ENCODE results near the gene RNASET2. TPM values are rescaled to one million over a fixed set of nuclear protein-coding genes. Genes with fewer than 3 reads are reported as not detected.

Gene RNASET2
- total and polyA plus RNA-seq, 3 donors from 2014 or later = 44.5 to 56.1 (median 50.2) TPM

- TF ChIP-seq CTCF (IDR thresholded peaks at IDR 0.05) = no peak
- no peak for TF ChIP-seq POLR2A (IDR thresholded peaks at IDR 0.05)
- WGBS, 2 donors = 91 to 98% methylated on average over 3 of the region's 3 CpGs
- Histone ChIP-seq H3K4me1 (no peaks in the 10 kb centered on the region), H3K27me3 (no peaks in the 10 kb centered on the region), H3K27ac (no peak overlapping the region), H3K4me3 (no peak overlapping the region), H3K9me3 (no peaks in the 10 kb centered on the region), H3K36me3 (ENCODE audit: low read depth, missing control alignments) (no peaks in the 10 kb centered on the region)
- no peak for DNase-seq
- intact Hi-C loops (cut with DNase I; ENCODE audit: low total_unique reads) = no loop called here
These were observed 24.4 kb upstream of the RNASET2 start for GRCh38 chr6:166980738-166981137.

DNA sequence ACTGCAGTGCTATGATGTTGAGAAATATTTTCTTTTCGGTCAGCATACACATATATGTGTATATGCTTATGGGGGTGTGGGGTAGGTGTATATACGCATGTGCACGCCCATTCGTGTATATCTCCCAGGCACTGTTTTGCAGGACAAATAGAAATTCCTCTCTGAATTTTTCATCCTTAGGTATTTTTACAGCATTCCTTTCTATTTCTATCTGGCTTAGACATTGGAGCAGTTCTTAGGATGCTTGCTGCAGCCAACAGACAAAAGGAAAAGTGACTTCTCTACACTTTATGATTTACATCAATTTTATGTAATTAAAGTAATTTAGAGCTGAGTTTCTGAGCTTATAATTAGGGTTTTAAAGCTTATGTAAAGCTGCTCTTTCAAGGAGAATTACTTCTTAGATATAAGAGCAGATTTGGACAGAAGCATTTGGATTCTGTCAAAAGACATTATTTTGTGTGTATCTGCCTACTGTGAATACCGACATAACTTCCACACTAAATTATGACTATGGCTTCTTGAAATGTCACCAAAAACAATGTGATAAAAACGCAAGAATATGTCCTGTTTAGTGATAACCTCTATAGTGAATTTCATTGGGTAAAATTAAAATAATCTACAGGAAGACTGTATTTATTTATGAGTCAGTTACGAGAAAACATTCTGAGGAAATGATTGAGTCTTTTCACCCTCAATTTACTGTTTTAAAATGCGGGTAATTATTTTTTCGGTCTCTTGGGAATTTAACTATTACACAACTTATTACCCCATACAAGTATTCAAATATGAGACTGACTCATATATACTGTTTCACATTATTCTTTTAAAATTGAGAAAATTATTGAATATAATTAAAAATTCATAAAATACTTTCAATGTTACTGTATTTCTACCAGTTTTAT, 21.5 kb upstream of the RNASET2 start:
- Histone ChIP-seq H3K27me3 (no peaks in the 10 kb centered on the region), H3K9me3 (no peaks in the 10 kb centered on the region), H3K27ac (no peak overlapping the region), H3K4me1 (no peaks in the 10 kb centered on the region), H3K4me3 (no peak overlapping the region), H3K36me3 (ENCODE audit: low read depth, missing control alignments) (no peaks in the 10 kb centered on the region)
- 77 to 78% methylated on average over 9 of the region's 9 CpGs for WGBS, 2 donors
- DNase-seq = no peak
- intact Hi-C loops (cut with DNase I; ENCODE audit: low total_unique reads) = no loop called here
- no peak for TF ChIP-seq POLR2A (IDR thresholded peaks at IDR 0.05)

GRCh38 chr6:166976636-166977035, 20.3 kb upstream of the RNASET2 start:
- no peak overlapping the region for H3K4me3 ChIP-seq
- intact Hi-C loops (cut with DNase I; ENCODE audit: low total_unique reads) = no loop called here

GRCh38 chr6:166972101-166972500, 15.8 kb upstream of the RNASET2 start:
- Histone ChIP-seq H3K4me3 (no peak overlapping the region), H3K4me1 (no peaks in the 10 kb centered on the region), H3K36me3 (ENCODE audit: low read depth, missing control alignments) (no peaks in the 10 kb centered on the region), H3K27ac (no peak overlapping the region), H3K27me3 (no peaks in the 10 kb centered on the region), H3K9me3 (no peaks in the 10 kb centered on the region)
- 81 to 92% methylated on average over 2 of the region's 2 CpGs for WGBS, 2 donors
- TF ChIP-seq CTCF (IDR thresholded peaks at IDR 0.05) (no peak), POLR2A (IDR thresholded peaks at IDR 0.05) (no peak)
- intact Hi-C loops (cut with DNase I; ENCODE audit: low total_unique reads) = no loop called here
- DNase-seq = no peak

More at GRCh38 chr6:166976636-166977035, 20.3 kb upstream of the RNASET2 start:
- DNase-seq = no peak
- TF ChIP-seq POLR2A (IDR thresholded peaks at IDR 0.05) (no peak), CTCF (IDR thresholded peaks at IDR 0.05) (no peak)
- no peaks in the 10 kb centered on the region for H3K27me3 ChIP-seq
- H3K36me3 ChIP-seq (ENCODE audit: low read depth, missing control alignments) = no peaks in the 10 kb centered on the region
- no peaks in the 10 kb centered on the region for H3K9me3 ChIP-seq
- H3K27ac ChIP-seq = no peak overlapping the region
- 86% methylated on average over 2 of the region's 2 CpGs; no CpG with 5 or more reads in 1 of the 2 donors for WGBS, 2 donors
- H3K4me1 ChIP-seq = no peaks in the 10 kb centered on the region

GRCh38 chr6:166971271-166971670, 14.9 kb upstream of the RNASET2 start:
- no peaks in the 10 kb centered on the region for H3K4me1 ChIP-seq
- WGBS, 2 donors = 77 to 93% methylated on average over 3 to 8 of the region's 8 CpGs
- H3K27me3 ChIP-seq = no peaks in the 10 kb centered on the region
- intact Hi-C loops (cut with DNase I; ENCODE audit: low total_unique reads) = no loop called here
- no peak overlapping the region for H3K27ac ChIP-seq
- DNase-seq = no peak
- TF ChIP-seq POLR2A (IDR thresholded peaks at IDR 0.05) (no peak), CTCF (IDR thresholded peaks at IDR 0.05) (no peak)
- H3K36me3 ChIP-seq (ENCODE audit: low read depth, missing control alignments) = no peaks in the 10 kb centered on the region
- H3K9me3 ChIP-seq = no peaks in the 10 kb centered on the region
- no peak overlapping the region for H3K4me3 ChIP-seq

Measured in testis (tissue), 3 donors.